HG02623 (cell line): ENCODE results near the gene FKBP10.
"Not testable (repeated sequence)": the region's sequence is repeated elsewhere in the genome, so short reads cannot be mapped to it uniquely, and the experiment has no call there.

Source experiments
- ATAC-seq: cut with Tn5 transposase; IDR thresholded peaks from one replicate; pipeline ENCODE4 v1.9.1; 2021; ENCODE audit warnings: moderate library complexity; ENCODE audit not compliant: unreplicated experiment

FKBP10 gene, protein sequence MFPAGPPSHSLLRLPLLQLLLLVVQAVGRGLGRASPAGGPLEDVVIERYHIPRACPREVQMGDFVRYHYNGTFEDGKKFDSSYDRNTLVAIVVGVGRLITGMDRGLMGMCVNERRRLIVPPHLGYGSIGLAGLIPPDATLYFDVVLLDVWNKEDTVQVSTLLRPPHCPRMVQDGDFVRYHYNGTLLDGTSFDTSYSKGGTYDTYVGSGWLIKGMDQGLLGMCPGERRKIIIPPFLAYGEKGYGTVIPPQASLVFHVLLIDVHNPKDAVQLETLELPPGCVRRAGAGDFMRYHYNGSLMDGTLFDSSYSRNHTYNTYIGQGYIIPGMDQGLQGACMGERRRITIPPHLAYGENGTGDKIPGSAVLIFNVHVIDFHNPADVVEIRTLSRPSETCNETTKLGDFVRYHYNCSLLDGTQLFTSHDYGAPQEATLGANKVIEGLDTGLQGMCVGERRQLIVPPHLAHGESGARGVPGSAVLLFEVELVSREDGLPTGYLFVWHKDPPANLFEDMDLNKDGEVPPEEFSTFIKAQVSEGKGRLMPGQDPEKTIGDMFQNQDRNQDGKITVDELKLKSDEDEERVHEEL

DNA sequence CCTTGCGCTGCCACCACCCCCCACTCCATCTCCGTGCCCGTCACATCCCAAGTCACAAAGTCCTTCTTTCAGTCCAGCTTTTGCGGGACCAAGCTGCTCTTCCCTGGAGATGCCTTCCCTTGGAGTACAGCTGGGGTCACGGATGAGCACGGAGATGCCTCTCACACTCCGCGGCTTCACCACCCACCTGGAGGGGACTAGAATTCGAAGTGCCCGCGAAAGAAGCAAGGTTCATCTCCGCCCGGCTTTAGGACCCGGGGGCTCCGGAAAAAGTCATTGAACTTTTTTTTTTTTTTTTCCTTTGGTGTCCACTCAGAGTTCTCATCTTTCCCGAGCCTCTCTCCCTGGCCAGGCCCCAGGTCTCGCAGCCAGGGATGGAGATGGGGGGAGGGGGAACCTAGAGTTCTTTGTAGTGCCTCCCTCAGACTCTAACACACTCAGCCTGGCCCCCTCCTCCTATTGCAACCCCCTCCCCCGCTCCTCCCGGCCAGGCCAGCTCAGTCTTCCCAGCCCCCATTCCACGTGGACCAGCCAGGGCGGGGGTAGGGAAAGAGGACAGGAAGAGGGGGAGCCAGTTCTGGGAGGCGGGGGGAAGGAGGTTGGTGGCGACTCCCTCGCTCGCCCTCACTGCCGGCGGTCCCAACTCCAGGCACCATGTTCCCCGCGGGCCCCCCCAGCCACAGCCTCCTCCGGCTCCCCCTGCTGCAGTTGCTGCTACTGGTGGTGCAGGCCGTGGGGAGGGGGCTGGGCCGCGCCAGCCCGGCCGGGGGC, at the start of gene FKBP10:
Gene FKBP10, plus strand, starts transcription at position 624 of the 771 bp plus-strand sequence. Its CDS starts 31 bp downstream, at position 655.
- ATAC-seq: no peak

DNA sequence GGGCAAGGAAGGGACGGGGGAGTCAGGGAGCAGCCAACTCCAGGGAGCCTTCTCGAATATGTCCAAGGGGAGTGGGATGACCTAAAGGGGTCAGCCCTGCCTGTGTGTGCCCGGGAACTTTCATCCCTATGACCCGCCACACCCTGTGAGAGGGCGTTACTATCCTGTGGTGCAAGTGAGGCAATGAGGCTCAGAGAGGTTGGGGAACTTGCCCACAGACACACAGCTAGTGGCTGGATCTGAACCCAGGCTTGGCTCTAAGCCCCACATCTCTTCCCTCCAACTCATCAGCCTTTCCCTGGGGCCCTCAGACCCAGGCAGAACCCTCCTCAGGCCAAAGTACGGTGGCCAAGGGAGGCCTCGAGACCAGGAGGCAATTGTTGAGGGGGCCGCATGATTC, 49.5 kb upstream of the FKBP10 start:
- no peak for ATAC-seq

DNA sequence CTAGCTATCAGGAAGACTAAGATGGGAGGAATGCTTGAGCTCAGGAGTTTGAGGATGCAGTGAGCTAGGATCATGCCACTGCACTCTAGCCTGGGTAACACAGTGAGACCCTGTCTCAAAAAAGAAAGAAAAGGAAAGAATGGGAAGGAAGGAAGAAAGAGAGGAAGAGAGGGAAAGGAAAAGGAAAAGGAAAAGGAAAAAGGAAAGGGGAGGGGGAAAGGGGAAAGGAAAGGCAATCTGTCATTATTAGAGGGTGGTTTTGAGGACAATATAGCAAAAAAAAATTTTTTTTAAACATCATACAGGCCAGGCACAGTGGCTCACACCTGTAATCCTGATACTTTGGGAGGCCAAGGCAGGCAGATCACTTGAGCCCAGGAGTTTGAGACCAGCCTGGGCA, 46.7 kb upstream of the FKBP10 start:
- ATAC-seq: no peak

DNA sequence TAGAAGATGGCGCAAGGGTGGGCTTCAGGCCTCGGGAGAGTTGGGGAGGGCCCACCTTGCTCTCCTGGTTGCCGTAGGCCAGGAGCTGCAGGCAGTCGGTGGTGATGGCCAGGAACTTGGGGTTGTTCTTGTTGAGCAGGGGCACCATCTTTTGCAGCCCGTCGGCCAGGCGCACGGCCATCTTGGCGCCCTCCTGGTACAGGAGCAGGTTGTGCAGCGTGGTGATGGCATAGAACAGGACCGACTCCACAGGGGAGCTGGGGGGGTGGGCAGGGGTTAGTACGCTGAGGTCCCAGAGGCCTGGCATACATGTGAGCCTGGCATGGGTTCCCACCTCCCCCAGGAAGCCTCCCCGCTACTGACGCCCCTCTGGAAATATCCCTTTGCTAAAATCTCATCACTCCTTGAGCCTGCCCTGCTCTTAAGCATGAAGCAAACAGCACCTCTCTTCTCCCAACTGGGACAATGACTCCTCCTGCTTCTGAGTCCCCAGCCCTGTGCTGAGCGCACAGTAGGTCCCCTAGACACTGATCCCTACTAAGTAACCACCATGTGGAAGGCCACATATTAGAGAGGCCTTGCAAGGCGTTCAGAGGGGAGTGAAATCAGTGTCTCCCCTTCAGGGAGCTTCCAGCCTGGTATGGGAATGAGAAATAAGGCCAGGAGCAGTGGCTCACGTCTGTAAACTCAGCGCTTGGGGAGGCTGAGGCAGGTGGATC, 45.3 kb upstream of the FKBP10 start:
- ATAC-seq: no peak

DNA sequence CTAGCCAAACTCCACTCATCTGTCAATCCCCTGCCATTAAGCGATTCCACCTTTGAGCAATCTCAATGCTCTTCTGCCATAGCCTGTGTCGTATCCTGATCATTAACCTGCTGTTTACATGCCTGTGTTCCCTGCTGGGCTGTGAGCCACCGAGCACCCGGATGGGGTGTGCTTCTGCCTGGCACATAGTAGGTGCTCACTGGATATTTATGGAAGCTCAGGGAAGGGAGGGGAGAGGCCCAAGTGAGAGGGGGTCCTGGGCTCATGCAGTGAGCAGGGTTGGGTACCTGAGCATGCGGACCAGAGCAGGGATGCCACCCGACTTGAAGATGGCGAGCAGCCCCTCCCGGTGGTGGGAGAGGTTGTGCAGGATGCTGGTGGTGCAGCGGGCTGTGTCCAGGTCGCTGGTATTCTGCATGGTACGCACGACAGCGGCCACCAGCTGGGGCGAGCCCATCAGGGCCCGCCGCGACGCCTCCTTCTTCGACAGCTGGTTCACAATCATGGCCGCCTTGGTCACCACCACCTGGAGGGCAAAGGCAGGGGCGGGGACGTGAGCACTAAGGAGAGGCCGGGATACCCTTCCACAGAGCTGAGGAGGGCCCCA, 44.0 kb upstream of the FKBP10 start:
- no peak for ATAC-seq

DNA sequence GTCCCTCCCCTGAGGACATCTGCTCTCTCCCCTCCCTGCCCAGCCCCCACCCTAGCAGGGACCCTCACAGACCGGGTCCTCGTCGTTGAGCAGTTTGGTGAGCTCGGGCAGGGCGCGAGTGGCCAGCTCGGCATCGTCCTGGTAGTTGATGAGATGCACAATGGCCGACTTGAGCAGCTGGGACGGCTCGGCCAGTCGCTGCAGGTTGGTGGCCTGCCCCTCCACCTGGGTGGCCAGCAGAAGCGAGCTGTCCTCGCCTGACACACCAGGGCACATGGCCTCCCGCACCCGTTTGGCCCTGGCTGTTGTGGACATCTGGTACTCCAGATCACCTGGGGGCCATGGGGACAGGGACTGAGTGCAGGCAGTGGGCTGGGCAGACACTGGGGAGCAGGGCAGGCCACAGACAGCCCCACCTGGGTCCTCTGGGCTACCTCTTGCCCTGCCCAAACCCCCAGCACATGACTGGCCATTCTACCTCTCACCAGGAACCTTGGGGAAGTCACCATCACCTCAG, 43.4 kb upstream of the FKBP10 start:
- no peak for ATAC-seq

DNA sequence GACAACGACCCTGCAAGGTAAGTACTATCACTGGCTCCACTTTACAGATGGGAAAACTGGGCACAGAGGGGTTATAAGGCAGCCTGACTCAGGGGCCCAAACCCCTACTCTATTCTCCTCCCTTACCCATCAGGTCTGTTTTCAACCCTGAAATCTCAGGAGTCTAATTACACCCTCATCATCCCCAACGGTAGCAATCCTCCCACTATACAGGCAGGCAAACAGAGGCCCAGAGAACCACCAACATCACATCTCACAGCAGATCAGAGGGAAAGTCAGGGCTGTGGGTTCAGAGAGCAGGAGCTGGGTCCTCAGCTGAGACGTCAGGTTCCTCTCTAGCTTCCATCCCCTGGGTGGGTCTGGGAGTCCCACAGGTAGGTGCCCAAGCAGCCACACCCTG, 42.8 kb upstream of the FKBP10 start:
- no peak for ATAC-seq

DNA sequence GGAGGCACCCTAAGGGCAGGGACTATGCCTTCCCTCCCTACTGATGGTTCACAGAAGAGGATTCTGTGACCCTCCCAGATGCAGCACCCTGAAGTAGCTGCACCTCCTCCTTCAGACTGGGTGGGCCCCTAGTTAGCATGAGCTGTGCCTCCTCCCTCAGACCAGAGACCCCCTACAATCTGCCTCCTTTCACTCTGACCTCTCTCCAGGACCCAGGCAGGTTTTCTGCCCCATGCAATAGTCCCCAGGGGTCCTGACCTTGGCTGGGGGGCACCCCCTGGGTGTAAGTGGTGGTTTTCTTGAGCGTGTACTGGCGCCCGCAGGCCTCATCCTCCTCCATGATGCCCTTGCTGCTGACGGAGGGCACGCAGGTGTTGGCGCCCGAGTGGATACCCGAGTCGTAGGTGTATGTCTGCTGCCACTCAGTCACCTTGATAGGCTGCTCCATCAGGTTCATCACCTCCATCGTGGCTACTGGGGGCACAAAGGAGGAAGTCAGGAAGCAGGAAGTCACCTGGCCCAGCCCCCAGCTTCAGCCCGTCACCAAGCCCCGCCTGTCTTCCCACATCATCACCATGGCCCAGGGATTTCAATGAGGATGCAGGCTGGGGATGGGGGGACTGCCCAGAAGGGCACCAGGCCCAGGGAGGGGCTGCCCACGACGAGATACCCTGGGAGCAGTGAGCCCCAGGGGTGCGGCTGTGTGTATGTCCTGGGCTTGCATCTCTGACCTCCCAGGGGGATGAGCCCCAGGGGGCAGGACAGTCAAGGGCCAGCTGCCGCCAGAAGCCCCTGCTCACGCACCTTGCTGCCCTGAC, 41.2 kb upstream of the FKBP10 start:
- ATAC-seq: no peak

DNA sequence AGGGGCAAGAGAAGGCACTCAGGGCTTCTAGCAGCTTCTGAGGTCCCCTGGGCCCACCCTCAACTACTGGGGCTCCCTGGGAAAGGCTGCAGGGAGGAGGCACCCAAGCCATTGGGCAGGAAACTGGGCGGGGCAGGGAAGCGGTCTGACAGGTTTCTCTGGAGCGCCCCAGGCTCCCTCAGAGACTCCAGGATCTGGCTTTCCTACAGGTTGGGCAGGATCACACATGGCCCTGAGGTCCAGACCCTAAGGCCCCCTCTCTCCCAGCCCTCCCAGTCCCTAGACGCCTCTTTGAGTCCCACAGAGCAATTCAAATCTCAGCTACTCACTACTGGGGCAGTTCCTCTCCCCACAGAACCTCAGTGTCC, 40.6 kb upstream of the FKBP10 start:
- no peak for ATAC-seq

DNA sequence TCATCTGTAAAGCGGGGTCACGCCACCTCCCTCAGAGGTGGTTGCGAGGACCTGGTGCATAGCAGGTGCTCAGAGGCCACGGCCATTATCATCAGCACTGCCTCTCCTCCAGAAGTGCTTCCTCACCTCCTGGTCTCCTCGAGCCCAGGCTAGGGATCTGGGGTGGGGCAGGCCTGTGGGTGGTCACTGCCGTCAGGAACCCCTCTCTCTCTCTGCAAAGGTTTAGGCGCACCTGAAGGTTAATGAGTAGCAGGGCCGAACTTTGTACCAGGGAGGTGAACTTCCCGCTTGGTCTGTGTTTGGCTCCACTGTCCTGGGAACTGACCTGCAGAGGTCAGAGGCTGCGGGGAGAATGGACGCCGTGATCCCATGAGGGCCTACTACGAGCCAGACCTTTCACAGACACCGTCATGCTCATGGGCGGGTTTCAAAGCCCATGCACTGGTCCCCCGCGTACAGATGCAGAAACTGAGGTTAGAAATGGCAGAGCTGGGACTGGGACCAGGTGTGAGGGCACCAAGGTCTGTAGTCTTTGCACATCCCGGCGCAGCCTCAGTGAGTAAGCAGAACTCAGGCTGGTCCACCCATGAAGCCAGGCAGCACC, 40.1 kb upstream of the FKBP10 start:
- ATAC-seq: no peak

DNA sequence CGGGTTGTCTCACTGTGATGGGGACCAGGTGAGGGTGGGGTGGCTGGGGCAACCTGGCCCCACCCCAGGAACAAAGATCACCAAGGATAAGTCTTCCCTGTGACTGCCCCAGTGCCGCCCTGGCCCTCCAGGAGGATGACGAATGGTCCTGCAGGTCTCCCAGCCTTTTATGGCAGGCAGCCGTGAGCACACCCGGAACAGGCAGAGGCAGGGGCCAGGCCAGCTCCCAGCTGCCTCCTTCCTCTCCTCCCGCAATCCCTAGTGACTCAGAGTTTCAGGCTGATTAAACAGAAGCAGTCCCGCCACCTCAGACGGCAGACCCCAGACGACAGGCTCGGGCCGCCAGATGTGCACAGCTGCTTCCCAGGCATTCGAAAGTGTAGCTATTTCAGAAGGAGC, 39.6 kb upstream of the FKBP10 start:
- no peak for ATAC-seq

DNA sequence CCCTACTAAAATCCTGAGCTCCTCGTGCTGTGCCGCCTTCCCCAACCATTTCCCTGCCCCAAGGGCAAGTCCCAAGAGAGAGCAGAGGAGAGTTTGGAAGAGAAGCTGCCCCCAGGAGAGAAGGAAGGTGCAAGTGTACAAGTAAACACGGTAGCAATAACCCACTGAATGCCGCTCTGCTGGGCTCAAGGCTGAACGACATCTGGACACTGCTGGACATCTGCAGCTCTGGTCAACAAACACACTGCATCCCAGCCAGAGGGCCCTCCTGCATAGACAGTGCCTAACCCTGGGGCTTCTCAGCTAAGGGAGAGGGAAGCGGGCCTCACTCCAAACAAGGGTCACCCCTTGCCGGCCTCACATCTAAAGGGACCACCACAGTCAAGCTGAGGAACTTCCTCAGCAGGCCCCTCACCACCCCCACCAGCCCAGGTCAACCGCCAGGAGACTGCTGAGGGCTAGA, 39.0 kb upstream of the FKBP10 start:
- no peak for ATAC-seq

DNA sequence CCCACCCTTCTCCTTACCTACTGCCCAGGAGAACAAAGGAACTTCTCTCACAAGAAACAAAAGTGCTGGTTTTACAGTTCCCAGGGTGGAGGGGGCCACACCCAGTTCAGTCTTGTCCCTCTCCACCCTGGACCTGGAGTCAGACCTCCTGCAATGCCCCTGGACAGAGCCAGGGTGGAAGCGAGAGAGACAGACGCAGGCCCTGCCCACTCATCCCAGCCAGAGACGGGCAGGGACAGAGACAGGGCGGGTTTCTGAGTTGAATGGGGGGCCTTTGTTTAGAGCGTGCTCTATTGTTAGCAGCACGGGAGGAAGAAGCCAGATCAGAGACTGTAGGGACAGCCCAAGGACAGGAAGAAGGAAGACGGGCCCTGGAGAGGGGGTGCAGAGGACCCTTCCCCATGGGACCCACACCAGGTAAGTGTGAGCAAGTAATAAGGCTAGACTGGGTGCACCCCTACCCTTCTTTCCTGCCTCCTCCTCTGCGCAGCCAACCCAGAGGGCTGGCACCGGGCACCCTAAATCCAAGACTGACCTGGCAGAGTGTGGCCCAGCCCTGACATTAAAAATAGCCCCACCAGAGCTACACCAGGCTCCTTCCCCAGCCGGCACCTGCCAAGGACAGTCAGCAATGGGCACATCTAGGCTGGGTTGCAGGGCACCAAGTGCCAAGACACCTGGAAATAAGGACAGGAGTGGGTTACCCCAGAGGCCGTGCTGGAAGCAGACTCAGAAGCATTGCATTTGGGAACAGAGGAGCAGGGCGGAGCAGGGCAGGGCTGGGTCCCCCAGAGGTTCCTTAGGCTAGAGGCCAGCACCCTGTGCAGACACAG, 37.2 kb upstream of the FKBP10 start:
- ATAC-seq: no peak

DNA sequence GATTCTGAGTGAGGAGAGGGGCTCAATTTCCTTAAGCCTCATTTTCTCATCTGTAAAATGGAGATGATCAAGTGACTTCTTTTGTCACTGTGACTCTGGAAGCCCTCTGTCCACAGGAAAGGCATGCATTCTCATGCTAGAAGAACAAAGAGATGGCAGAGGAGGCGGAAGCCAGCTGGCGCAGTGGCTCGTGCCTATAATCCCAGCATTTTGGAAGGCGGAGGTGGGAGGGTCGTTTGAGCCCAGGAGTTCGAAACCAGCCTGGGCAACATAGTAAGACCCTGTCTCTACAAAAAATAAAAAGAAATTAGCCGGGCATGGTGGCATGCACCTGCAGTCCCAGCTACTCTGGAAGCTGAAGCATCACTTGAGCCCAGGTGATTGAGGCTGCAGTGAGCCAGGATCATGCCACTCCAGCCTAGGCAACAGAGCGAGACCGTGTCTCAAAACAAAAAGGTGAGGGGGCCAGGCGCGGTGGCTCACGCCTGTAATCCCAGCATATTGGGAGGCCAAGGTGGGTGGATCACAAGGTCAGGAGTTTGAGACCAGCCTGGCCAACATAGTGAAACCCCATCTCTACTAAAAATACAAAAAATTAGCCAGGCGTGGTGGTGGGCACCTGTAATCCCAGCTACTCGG, 36.4 kb upstream of the FKBP10 start:
- not testable (repeated sequence) for ATAC-seq

DNA sequence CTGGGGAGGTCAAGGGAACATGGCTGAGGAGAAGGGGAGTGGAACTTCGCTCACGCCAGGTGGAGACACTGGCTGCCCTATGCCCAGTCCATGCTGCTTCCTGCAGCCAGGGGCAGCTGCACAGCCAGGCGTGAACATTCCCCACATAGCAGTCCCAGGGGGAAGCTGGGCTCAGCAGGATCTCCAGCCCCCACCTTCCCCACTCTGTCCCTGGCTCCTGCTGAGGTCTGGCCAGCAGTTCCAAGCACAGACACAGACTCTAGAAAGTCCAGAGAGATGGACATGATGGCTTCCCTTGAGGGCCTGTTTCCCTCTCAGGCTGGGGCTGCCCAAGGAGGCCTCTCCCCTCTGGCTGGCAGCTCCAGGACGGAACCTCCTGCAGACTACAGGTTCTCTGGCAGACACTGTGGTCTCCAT, 35.6 kb upstream of the FKBP10 start:
- no peak for ATAC-seq

DNA sequence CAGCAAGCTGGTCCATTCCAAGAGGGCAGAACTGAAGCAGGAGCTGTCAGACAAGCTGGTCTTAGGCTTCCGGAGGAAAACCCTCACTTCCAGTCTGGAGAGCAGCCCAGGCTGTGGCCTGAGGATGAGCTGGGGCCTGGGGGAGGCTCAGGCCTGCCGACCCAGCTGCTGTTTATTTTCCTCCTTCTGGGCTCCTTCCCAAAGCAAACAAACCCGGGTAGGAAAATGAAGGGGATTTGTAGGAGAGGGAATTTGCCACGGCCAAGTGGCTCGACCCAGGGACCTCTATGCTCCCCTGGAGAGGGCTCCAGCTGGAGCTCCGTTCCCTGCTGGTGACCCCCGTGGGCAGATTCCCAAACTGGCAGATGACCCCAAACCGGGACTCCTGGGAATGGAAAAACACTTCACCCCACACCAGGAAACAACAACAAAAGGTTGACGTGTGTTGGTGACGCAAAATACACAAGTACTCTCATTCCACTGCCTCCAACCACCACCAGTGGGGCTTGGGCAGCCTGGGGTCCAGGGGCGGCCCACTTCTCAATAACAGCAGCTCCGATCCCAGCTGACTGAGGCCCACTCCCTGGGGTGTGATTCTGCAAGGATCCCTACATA, 35.1 kb upstream of the FKBP10 start:
- ATAC-seq: no peak

DNA sequence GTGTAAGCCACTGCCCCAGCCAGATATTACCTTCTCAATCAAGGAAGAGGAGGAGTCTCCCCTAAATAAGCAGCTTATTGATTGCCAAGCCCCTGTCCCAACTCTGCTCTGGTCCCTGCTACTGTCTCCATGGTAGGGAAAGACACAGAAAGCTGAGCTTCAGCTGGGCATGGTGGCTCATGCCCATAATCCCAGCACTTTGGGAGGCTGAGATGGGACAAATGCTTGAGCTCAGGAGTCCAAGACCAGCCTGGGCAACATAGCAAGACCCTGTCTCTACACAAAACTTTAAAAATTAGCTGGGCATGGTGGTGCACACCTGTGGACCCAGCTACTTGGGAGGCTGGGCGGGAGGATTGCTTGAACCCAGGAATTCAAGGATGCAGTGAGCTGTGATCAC, 32.9 kb upstream of the FKBP10 start:
- ATAC-seq: no peak
